ENCODE data around the gene FGF18.

Gene FGF18

GRCh38 chr5:171445644-171446516 lies 26.4 kb downstream of the FGF18 start:
- DNase-seq = no peak

- DNase-seq = no peak
Observed at GRCh38 chr5:171447226-171447625, 27.8 kb downstream of the FGF18 start.

GRCh38 chr5:171449426-171449825 lies 30.0 kb downstream of the FGF18 start:
- no peak for DNase-seq

DNA sequence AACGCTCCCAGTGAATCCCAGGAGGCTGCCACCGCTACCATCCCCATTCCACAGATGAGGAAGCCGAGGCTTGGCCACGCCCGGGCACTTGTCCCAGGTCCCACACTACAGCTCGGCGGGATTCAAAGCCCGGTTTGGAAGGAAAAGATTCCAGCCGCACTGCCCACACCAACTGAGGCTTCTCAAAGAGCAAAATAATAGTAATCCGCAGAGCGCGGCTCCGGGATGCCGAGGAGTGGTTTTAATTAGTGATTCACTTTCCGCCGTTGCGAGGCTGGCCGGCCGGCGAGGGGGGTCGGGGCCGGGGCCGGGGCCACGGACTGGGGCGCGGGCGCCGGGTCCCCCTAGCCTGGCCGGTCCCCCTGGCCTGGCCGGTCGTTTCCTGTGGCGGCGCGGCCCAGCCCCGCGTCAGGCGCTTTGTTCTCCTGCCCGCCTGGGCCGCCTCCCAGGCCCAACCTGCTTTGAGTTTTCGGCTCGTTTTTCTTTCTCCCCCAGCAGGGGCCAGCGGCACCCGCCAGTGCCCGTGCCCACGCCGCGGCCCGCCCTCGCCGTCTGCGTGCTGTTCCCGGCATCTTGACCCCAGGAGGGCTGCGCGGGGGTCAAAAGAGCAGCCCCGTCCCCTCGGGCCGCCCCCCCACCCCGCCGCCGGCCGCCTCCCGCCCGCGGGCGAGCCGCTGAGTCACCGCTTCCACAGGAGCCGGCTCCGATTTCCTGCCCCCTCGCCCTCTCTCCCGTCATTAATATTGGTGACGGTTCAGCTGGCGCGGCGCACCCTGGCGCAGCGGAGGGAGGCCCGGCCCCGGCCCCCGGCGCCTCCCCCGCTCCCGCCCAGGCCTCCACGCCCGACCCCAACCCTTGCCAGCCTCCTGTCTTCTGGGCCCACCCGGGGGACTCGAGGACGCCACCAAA lies 31.2 kb downstream of the FGF18 start:
- DNase-seq = no peak

DNA sequence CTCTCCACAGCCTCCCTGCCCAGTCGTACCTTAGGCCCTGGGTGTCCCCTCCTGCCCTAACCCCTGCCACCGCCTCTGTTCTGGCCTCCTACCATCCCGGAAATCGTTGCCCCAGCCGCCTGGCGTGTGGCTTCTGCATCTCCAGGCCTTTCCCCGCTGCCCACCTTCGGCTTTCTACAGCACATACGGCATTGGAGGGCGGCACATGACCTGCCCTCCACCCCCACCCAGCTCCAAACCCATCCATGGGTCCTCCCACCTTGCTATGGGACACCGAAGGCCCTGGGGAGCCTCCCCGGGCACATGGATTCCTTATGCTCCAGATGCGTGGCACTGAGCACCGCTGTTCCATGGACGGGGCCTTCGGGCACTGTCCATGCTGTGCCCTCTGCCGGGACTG lies 32.0 kb downstream of the FGF18 start:
- no peak for DNase-seq

DNA sequence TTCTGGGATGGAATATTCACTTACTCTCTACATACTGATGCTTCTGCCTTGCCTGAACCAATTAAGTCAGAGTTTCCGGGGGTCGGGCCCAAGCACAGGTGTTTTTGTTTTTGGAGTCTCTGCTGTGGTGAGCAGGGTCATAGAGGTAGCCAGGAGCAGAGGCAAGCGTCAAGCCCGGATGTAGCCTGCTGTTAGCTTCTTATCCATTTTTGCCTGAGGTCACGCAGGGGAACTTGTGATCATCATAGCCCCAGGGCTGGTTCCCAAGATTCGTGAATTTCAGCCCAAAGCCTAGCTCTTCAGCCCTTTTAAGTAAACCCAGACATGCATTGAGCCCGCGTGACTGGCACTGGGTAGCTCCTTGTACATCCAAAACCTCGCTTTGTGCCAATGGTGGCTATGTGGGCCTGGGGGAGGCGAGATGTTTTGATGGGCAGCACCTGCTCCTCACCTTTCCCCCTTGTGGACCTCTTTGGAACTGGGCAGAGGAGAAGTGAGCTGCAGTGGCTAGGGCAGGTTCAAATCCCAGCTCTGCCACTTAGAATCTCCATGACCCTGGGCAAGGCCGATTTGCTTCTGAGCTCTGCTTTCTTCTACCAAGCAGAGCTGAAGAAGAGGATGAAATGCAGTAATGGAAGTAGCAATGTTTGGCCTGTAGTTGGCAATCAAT lies 33.7 kb downstream of the FGF18 start:
- no peak for DNase-seq

- no peak for DNase-seq
Observed at GRCh38 chr5:171453988-171454387, 34.5 kb downstream of the FGF18 start.

- DNase-seq = no peak
Observed at GRCh38 chr5:171454549-171454948, 35.1 kb downstream of the FGF18 start.

GRCh38 chr5:171455522-171455921 lies 36.1 kb downstream of the FGF18 start:
- DNase-seq = no peak

DNA sequence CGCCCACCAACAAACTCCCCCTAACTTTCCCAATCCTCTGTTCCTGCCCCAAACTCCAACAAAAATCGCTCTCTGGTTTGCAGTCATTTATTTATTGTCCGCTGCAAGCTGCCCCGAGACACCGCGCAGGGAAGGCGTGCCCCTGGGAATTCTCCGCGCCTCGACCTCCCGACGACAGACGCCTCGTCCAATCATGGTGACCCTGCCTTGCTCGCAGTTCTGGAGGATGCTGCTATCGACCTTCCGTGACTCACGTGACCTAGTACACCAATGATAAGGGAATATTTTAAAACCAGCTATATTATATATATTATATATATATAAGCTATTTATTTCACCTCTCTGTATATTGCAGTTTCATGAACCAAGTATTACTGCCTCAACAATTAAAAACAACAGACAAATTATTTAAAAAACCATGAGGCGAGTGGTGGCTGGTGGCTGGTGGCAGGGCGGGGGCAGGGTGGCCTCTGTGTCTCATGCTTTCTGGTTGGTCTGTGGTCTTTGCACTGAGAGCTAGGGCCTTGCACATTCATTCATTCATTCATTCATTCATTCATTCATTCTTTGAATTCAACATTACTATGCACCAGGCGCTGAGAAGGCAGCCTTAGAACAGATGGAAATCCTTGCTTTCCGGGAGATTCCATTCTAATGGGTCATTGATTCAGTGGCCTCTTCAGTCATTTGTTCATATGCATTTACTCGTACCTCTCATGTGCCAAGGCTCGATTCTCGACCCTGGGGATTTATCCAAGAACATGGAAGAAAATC lies 37.9 kb downstream of the FGF18 start:
- no peak for DNase-seq

DNA sequence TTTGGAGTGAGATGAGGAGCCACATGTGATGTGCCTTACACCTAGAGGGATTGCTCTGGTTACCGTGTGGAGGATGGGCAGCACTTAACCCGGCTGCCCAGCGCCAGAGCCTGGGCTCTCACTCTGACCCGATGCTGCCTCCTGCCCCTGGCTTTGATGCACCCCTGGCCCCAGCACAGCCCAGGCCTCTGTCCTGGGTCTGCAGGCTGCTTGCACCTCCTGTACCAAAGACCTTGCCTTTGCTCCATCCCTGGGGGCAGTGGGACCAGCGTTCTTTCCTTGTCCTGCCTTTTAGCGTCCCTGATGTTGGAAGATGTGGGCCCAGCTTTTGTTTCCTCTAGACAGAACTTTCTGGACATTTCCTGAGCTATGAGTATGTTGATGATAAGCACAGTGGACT lies 40.4 kb downstream of the FGF18 start:
- no peak for DNase-seq

GRCh38 chr5:171462136-171462927 lies 42.9 kb downstream of the FGF18 start:
- DNase-seq = no peak

DNA sequence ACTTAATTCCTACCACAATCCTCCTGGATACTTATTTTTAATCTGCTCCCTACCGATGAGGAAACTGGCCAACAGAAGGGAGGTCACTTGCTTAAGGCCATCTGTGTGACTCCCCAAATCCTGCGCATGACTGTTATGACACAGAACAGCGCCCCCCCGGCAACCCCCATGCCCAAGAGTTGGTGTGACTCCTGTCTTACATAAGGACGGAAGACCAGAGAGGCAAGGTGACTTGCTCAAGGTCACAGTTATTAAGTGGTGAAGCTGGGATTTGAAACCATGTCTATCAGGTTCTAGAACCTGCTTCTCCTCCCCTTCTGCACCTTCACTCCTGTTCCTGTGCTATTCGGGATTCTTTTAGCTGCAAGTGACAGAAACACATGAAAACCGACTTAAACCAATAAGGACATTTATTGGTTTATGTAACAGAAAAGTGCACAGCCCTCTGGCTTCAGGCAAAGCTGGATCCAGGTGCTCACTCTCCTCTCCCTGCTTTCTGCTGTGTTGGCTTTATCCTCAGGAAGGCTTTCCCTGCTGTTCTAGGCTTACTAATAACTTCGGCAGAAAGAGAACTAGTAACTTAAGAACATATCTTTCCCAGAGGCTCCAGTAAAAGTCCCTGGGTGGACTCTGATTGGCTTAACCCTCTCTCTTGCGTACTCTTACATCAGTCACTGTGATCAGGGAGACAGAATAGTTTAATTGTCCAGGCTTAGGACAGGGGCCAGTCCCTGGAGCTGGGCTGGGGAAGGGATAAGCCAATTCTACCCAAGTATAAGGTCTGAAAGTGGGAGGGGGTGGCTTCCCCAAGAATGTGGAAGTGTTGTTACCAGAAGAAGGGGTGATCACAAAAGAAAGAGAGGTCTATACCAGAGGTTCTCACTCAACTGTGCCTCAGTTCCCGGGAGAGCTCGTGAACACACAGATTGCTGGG lies 43.7 kb downstream of the FGF18 start:
- DNase-seq = no peak

- DNase-seq = no peak
Observed at GRCh38 chr5:171463862-171464229, 44.4 kb downstream of the FGF18 start.

- DNase-seq = no peak
Observed at GRCh38 chr5:171464829-171465228, 45.4 kb downstream of the FGF18 start.

DNA sequence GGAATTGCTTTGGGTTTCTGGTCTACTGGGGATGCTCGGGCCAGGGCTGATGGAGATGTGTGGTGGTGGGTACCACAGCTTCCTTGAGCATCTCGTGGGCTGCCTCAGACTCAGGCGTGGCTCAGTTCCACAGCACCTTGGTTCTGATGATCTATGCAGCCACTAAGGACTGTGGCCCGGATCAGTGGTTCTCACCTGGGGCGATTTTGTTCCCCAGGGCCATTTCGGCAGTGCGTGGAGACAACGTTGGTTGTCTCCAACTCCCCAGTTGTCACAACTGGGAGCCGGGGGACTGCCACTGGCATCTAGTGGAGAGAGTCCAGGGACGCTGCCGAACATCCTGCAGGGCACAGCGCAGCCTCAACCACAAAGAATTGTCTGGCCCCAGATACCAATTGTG lies 47.7 kb downstream of the FGF18 start:
- no peak for DNase-seq

DNA sequence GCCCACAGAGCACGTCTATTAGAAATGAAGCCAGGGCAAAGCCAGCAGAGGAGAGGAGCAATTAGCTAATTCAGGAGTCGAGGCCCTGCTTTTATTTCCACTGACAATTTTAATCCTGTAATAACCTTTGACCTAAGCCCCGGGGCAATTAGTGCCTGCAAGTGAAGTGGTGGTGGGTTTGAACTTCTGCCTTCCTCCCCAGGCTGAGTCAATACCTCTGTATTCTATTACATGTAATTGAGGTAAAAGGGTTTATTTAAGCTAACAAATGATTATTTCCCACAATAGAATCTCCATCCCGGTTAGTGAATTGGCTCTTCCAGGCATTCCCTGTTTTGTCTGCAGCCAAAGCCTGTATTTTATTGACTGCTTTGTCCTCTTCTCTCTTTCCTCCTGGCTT lies 49.9 kb downstream of the FGF18 start:
- no peak for DNase-seq

DNA sequence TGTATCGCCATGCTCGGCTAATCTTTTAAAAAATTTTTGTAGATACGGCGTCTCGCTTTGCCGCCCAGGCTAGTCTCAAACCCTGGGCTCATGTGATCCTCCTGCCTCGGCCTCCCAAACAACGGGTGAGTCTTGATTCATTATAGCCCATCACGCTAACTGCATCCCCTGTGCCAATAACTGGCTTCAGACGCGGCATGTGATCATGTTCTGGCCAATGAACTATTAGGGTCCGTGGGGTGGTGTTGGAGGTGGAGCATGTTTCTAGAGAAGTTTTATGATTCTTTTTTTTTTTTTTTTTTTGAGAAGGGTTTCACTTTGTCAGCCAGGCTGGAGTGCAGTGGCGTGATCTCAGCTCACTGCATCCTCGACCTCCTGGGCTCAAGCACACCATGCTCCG lies 51.0 kb downstream of the FGF18 start:
- DNase-seq = no peak

DNA sequence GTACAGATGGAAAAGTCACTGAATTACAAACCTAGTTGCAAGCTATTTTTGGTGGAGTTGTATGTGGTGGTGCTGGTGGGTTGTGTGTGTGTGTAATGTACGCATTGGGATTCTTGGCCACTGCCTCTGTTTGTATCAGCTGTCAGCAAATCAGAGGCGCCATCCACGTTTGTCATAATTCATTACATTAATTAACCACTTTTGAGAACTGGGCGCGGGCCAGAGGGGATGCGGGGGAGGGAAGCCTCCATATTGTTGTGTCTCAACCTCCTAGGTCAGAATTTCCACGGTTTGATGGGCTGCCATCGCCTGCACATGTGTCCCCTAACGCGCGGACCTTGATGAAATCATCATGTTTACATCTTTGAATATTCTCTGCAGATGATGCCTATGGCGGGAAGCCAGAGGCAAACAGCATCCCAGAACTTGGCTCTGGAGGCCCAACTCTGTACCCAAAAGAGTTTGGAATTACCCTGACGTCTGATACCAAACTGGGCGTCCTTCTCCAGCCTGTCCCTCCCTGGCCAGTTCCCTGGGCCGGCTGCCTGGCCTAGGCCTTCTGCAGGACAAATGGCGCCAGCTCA lies 54.9 kb downstream of the FGF18 start:
- DNase-seq = no peak

DNA sequence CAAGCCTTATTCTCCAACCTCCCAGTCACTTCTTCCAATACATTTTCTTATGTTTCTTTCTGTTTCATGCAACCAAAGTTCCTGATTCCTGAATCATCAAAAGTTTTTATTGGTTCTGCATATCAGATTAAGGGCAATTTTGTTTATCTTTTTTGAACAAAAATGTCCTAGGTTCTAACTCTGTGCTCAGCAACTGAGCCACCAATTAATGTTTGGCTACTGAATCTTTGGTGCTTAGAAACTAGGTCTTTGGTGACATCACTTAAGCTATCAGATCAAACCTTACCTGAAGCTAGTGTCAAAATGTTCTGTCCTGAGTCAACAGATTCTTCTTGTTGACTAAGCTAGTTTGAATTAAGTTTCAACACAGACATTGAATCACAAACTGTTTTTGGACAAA lies 56.1 kb downstream of the FGF18 start:
- DNase-seq = no peak

All from cerebellar nuclear complex (tissue), 1 donor.